Upper lobe of left lung (tissue), 6 donors: Measurements from ENCODE around the gene FAP. TPM values are rescaled to one million over a fixed set of nuclear protein-coding genes. Genes with fewer than 3 reads are reported as not detected.

Experiments used
- ATAC-seq, 2 donors: fragments of 200-7000 bp; cut with Tn5 transposase; one replicate each; pipeline ENCODE4 v1.9.1; 2022; ENCODE audit warnings: mild to moderate bottlenecking in 2 of 2, moderate library complexity in 2 of 2; ENCODE audit not compliant: low FRiP score in 2 of 2
- DNase-seq, 2 donors: peaks; one replicate each; pipeline ENCODE4 v3.0.0-alpha.2; 2019 to 2020
- H3K27ac ChIP-seq, 4 donors: fragments of 200-600 bp; sonication (generic); one replicate each; pipeline ENCODE4 v1.5.1; 2016 to 2019
- H3K27me3 ChIP-seq, 4 donors: fragments of 200-600 bp; sonication (generic); one replicate each; pipeline ENCODE4 v1.5.1; 2017 to 2019
- H3K36me3 ChIP-seq, 4 donors: fragments of 200-600 bp; sonication (generic); one replicate each; pipeline ENCODE4 v1.5.1; 2016 to 2019
- H3K4me1 ChIP-seq, 4 donors: fragments of 200-600 bp; sonication (generic); one replicate each; pipeline ENCODE4 v1.5.1; 2018 to 2019
- H3K4me3 ChIP-seq, 4 donors: fragments of 200-600 bp; sonication (generic); one replicate each; pipeline ENCODE4 v1.5.1; 2017 to 2019; ENCODE audit warnings: mild to moderate bottlenecking in 2 of 4, moderate library complexity in 1 of 4
- H3K9me3 ChIP-seq, 4 donors: fragments of 200-600 bp; sonication (generic); one replicate each; pipeline ENCODE4 v1.5.1; 2018 to 2019
- CTCF ChIP-seq, 6 experiments: fragments of 450-650 bp in 4 of 6; fragments of 200-600 bp in 2 of 6; sonication (generic) in 2 of 6; IDR thresholded peaks; one replicate each; pipeline ENCODE4 v1.5.1; 2016 to 2019; ENCODE audit warnings: antibody characterized with exemption in 6 of 6
- EP300 ChIP-seq, 4 donors: sonication (generic); formaldehyde crosslinking; IDR thresholded peaks; one replicate each; pipeline ENCODE4 v1.5.1; 2017; ENCODE audit warnings: antibody characterized with exemption in 4 of 4, control low read depth in 2 of 4
- POLR2A ChIP-seq, 4 donors: fragments of 450-650 bp; IDR thresholded peaks; one replicate each; pipeline ENCODE4 v1.5.1; 2016 to 2017; ENCODE audit warnings: antibody characterized with exemption in 4 of 4, mild to moderate bottlenecking in 2 of 4
- POLR2AphosphoS5 ChIP-seq, 2 donors: sonication (generic); formaldehyde crosslinking; IDR thresholded peaks; one replicate each; pipeline ENCODE4 v1.5.1; 2017; ENCODE audit warnings: antibody characterized with exemption in 2 of 2
- WGBS, 2 donors: methylation state at CpG; one replicate each; pipeline ENCODE4 v1.1.5; 2017 to 2018; 5-methylcytosine and 5-hydroxymethylcytosine counted together
- total RNA-seq, 6 donors: library from RNA; depleted of rRNA in 4 of 6; stranded (reverse); fragments of >200 nt in 4 of 6; gene quantifications; one replicate each; pipeline versions ENCODE4 v1.1.0 to v1.2.1, GENCODE V29; 2016 to 2021
- donor health status: DM: no; HTN: no; CAD: no; lungs with moderate emphysema.
- donor health status: DM: no; HTN: yes; CAD: no; lungs with severe emphysema.

Gene FAP
- total RNA-seq, 6 donors from 2014 or later: 1.2 to 7.3 (median 3.1) TPM

DNA sequence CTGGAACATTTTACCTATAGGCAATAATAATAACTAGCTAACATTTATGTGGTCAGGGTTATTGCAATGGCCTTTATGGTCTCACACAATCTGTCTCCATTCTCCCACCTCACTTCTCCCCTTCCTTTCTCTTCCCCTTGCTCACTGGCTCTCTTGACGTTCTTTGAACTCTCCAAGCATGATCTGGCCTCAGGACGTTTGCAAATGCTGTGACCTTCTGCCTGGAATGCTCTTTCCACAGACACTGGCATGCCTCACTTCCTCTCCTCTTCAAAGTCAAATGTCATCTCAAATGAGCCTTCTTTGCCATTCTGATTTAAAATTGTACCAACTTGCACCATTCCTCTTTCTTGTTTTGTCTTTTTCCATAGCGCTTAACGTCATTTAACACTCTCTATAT lies 65.9 kb downstream of the FAP start:
- TF ChIP-seq POLR2A (IDR thresholded peaks at IDR 0.05) (no peak), EP300 (IDR thresholded peaks at IDR 0.05) (no peak), POLR2AphosphoS5 (IDR thresholded peaks at IDR 0.05) (no peak), CTCF (IDR thresholded peaks at IDR 0.05) (no peak)
- H3K4me1 ChIP-seq: no peaks in the 10 kb centered on the region
- no peaks in the 10 kb centered on the region for H3K27me3 ChIP-seq
- ATAC-seq (no peak), DNase-seq (no peak)
- WGBS, 2 donors: 66 to 71% methylated on average over 4 of the region's 4 CpGs
- H3K9me3 ChIP-seq: no peaks in the 10 kb centered on the region
- H3K36me3 ChIP-seq: no peaks in the 10 kb centered on the region
- no peak overlapping the region for H3K4me3 ChIP-seq
- no peak overlapping the region for H3K27ac ChIP-seq

- no peak overlapping the region for H3K27ac ChIP-seq
- DNase-seq: no peak
- TF ChIP-seq CTCF (IDR thresholded peaks at IDR 0.05): no peak
- TF ChIP-seq POLR2A (IDR thresholded peaks at IDR 0.05): no peak
- no peak for TF ChIP-seq POLR2AphosphoS5 (IDR thresholded peaks at IDR 0.05)
- ATAC-seq: no peak
- no peaks in the 10 kb centered on the region for H3K4me1 ChIP-seq
- H3K9me3 ChIP-seq: no peaks in the 10 kb centered on the region
- no peaks in the 10 kb centered on the region for H3K27me3 ChIP-seq
- 23 to 41% methylated on average over 3 of the region's 3 CpGs for WGBS, 2 donors
- H3K4me3 ChIP-seq: no peak overlapping the region
- H3K36me3 ChIP-seq: no peaks in the 10 kb centered on the region
Measured at GRCh38 chr2:162175714-162176113, 67.5 kb downstream of the FAP start.

DNA sequence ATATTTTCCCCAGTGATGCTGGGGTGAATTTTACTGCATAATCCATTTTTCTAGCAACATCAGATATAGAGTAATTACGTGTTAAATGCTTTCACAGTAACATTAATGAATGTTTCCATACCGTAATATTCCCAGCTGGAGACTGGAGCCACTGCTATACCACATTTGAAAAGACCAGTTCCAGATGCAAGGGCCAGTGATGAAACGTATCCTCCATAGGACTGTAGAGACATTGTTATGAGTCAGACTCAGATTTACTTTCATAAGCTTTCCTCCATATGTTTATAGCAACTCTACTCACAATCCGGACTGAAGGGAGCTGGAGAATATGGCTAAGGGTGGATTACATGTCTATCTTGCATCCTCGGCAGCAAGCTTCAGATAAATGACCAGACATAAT lies 68.5 kb downstream of the FAP start:
- 89 to 91% methylated on average over 5 of the region's 5 CpGs for WGBS, 2 donors
- Histone ChIP-seq H3K4me3 (no peak overlapping the region), H3K9me3 (no peaks in the 10 kb centered on the region), H3K4me1 (no peaks in the 10 kb centered on the region), H3K36me3 (no peaks in the 10 kb centered on the region), H3K27ac (no peak overlapping the region), H3K27me3 (no peaks in the 10 kb centered on the region)
- TF ChIP-seq POLR2AphosphoS5 (IDR thresholded peaks at IDR 0.05): no peak
- no peak for TF ChIP-seq EP300 (IDR thresholded peaks at IDR 0.05)
- no peak for TF ChIP-seq POLR2A (IDR thresholded peaks at IDR 0.05)
- TF ChIP-seq CTCF (IDR thresholded peaks at IDR 0.05): no peak
- no peak for ATAC-seq
- no peak for DNase-seq

- Histone ChIP-seq H3K4me3 (no peak overlapping the region), H3K9me3 (no peaks in the 10 kb centered on the region), H3K4me1 (no peaks in the 10 kb centered on the region), H3K27me3 (no peaks in the 10 kb centered on the region), H3K27ac (no peak overlapping the region), H3K36me3 (no peaks in the 10 kb centered on the region)
- 76 to 86% methylated on average over 1 of the region's 1 CpG for WGBS, 2 donors
- TF ChIP-seq POLR2AphosphoS5 (IDR thresholded peaks at IDR 0.05): no peak
- TF ChIP-seq EP300 (IDR thresholded peaks at IDR 0.05): no peak
- TF ChIP-seq POLR2A (IDR thresholded peaks at IDR 0.05): no peak
- TF ChIP-seq CTCF (IDR thresholded peaks at IDR 0.05): no peak
- no peak for ATAC-seq
- no peak for DNase-seq
Measured at GRCh38 chr2:162172802-162173370, 70.4 kb downstream of the FAP start.

GRCh38 chr2:162166745-162167144 lies 76.5 kb downstream of the FAP start:
- H3K27me3 ChIP-seq: no peaks in the 10 kb centered on the region
- WGBS, 2 donors: 90 to 92% methylated on average over 4 of the region's 4 CpGs
- no peaks in the 10 kb centered on the region for H3K4me1 ChIP-seq
- TF ChIP-seq CTCF (IDR thresholded peaks at IDR 0.05) (no peak), POLR2A (IDR thresholded peaks at IDR 0.05) (no peak), EP300 (IDR thresholded peaks at IDR 0.05) (no peak), POLR2AphosphoS5 (IDR thresholded peaks at IDR 0.05) (no peak)
- DNase-seq: no peak
- no peak overlapping the region for H3K4me3 ChIP-seq
- no peak overlapping the region for H3K27ac ChIP-seq
- no peak for ATAC-seq
- no peaks in the 10 kb centered on the region for H3K9me3 ChIP-seq
- H3K36me3 ChIP-seq: no peaks in the 10 kb centered on the region
